Suprapubic skin (tissue), 4 donors: Measurements from ENCODE around the gene ZNRD2. TPM values are rescaled to one million over a fixed set of nuclear protein-coding genes. Genes with fewer than 3 reads are reported as not detected.
A peak's percentile ranks its signal among the peaks of the same experiment; 100 is the strongest.

Experiments used
- DNase-seq, 2 donors: peaks; one replicate each; pipeline ENCODE4 v3.0.0-alpha.2; 2019; ENCODE audit warnings: low spot score in 2 of 2
- H3K27ac ChIP-seq: fragments of 200-600 bp; sonication (generic); one replicate; pipeline ENCODE4 v1.5.1; 2019
- H3K27me3 ChIP-seq: fragments of 200-600 bp; sonication (generic); one replicate; pipeline ENCODE4 v1.5.1; 2019
- H3K36me3 ChIP-seq: fragments of 200-600 bp; sonication (generic); one replicate; pipeline ENCODE4 v1.5.1; 2019
- H3K4me1 ChIP-seq: fragments of 200-600 bp; sonication (generic); one replicate; pipeline ENCODE4 v1.5.1; 2019
- H3K4me3 ChIP-seq: fragments of 200-600 bp; sonication (generic); one replicate; pipeline ENCODE4 v1.5.1; 2019; ENCODE audit warnings: mild to moderate bottlenecking
- H3K9me3 ChIP-seq: fragments of 200-600 bp; sonication (generic); one replicate; pipeline ENCODE4 v1.5.1; 2019
- CTCF ChIP-seq, 2 donors: fragments of 200-600 bp in 1 of 2; fragments of 450-650 bp in 1 of 2; sonication (generic) in 1 of 2; IDR thresholded peaks; one replicate each; pipeline ENCODE4 v1.5.1; 2016 to 2019; ENCODE audit warnings: antibody characterized with exemption in 2 of 2, mild to moderate bottlenecking in 1 of 2, moderate library complexity in 1 of 2
- EP300 ChIP-seq: sonication (generic); formaldehyde crosslinking; IDR thresholded peaks from one replicate; pipeline ENCODE4 v1.6.1; 2017; ENCODE audit warnings: antibody characterized with exemption
- POLR2A ChIP-seq, 2 donors: fragments of 450-650 bp; IDR thresholded peaks; one replicate each; pipeline ENCODE4 v1.6.1; 2017; ENCODE audit warnings: antibody characterized with exemption in 2 of 2, mild to moderate bottlenecking in 2 of 2, moderate library complexity in 2 of 2
- POLR2AphosphoS5 ChIP-seq, 3 donors: sonication (generic); formaldehyde crosslinking; IDR thresholded peaks; one replicate each; pipeline ENCODE4 v1.6.1; 2017; ENCODE audit warnings: antibody characterized with exemption in 3 of 3
- WGBS: methylation state at CpG from one replicate; pipeline ENCODE4 v1.1.5; 2018; 5-methylcytosine and 5-hydroxymethylcytosine counted together
- total RNA-seq, 4 donors: library from RNA; depleted of rRNA; stranded (reverse); fragments of >200 nt; gene quantifications; one replicate each; pipeline ENCODE4 v1.1.0, GENCODE V29; 2016

ZNRD2 gene
- total RNA-seq, 4 donors from 2014 or later: 60.9 to 97.4 (median 77.9) TPM

- no peak for TF ChIP-seq POLR2A (IDR thresholded peaks at IDR 0.05)
- TF ChIP-seq EP300: no peak
- no peak for TF ChIP-seq POLR2AphosphoS5 (IDR thresholded peaks at IDR 0.05)
- no peak for TF ChIP-seq CTCF (IDR thresholded peaks at IDR 0.05)
- Histone ChIP-seq H3K27ac (peak overlapping the region; percentile 89), H3K4me1 (peaks cover 61% of the 10 kb centered on the region), H3K9me3 (no peaks in the 10 kb centered on the region), H3K4me3 (peak overlapping the region; percentile 94), H3K36me3 (peaks cover 30% of the 10 kb centered on the region), H3K27me3 (no peaks in the 10 kb centered on the region)
- WGBS: 40% methylated on average over 2 of the region's 8 CpGs
- no peak for DNase-seq
These were observed 7.5 kb downstream of the ZNRD2 start for GRCh38 chr11:65577756-65578109.

- peak overlapping the region; percentile 89 for H3K27ac ChIP-seq
- DNase-seq: no peak
- no peak for TF ChIP-seq POLR2A (IDR thresholded peaks at IDR 0.05)
- no peak for TF ChIP-seq POLR2AphosphoS5 (IDR thresholded peaks at IDR 0.05)
- no peak for TF ChIP-seq EP300
- no peak for TF ChIP-seq CTCF (IDR thresholded peaks at IDR 0.05)
- no peaks in the 10 kb centered on the region for H3K27me3 ChIP-seq
- H3K4me3 ChIP-seq: peak overlapping the region; percentile 94
- no peaks in the 10 kb centered on the region for H3K9me3 ChIP-seq
- WGBS: 90% methylated on average over 7 of the region's 7 CpGs
- peaks cover 30% of the 10 kb centered on the region for H3K36me3 ChIP-seq
- H3K4me1 ChIP-seq: peaks cover 57% of the 10 kb centered on the region
These were observed 7.9 kb downstream of the ZNRD2 start for GRCh38 chr11:65578134-65578533.

DNA sequence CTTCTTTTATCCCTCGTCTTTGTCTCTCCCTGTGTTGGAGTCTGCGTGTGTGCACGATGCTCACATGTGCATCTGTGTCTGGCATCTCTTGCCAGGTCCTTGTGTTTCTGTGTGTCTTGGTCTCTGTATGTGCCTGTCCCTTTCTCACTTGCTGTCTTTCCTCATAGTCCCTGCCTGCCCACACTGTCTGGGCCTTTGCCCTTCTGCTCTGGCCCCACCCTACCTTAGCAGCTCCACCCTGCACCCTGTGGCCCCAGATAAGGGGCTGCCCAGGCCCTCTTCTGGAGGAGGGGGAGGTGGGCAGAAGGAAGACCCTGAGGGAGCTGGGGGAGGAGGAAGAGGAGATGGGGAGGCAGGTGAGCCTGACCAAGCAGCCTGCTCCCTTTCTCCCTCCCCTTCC, 8.4 kb downstream of the ZNRD2 start:
- peaks cover 30% of the 10 kb centered on the region for H3K36me3 ChIP-seq

DNA sequence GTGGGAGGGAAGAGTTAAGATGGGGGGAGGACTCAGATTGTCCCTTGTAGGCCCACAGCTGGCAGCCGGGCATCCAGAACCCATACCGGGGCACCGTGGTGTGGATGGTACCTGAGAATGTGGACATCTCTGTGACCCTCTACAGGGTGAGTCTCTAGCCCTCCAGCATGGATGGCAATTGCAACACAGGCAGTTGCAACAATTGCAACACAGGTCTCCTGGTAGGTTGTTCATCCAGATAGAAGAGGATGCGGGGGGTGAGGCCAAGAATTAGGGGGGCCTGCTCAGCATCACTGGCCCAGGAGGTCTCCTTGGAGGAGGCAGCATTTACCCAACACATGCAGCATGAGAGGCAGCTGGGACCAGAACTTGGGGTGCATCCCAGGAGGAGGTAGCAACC, 9.0 kb downstream of the ZNRD2 start:
- WGBS: 97% methylated on average over 3 of the region's 4 CpGs
- Histone ChIP-seq H3K27me3 (no peaks in the 10 kb centered on the region), H3K36me3 (peaks cover 30% of the 10 kb centered on the region), H3K9me3 (no peaks in the 10 kb centered on the region), H3K27ac (no peak overlapping the region), H3K4me3 (no peak overlapping the region), H3K4me1 (peaks cover 48% of the 10 kb centered on the region)
- DNase-seq: no peak
- TF ChIP-seq POLR2A (IDR thresholded peaks at IDR 0.05) (no peak), CTCF (IDR thresholded peaks at IDR 0.05) (no peak), POLR2AphosphoS5 (IDR thresholded peaks at IDR 0.05) (no peak), EP300 (no peak)

More for the DNA sequence above, 8.4 kb downstream of the ZNRD2 start:
- H3K4me1 ChIP-seq: peaks cover 52% of the 10 kb centered on the region
- H3K4me3 ChIP-seq: no peak overlapping the region
- WGBS: 80% methylated on average over 3 of the region's 3 CpGs
- H3K27me3 ChIP-seq: no peaks in the 10 kb centered on the region
- H3K27ac ChIP-seq: no peak overlapping the region
- TF ChIP-seq POLR2AphosphoS5 (IDR thresholded peaks at IDR 0.05) (no peak), POLR2A (IDR thresholded peaks at IDR 0.05) (no peak), CTCF (IDR thresholded peaks at IDR 0.05) (no peak), EP300 (no peak)
- no peaks in the 10 kb centered on the region for H3K9me3 ChIP-seq
- DNase-seq: no peak

- Histone ChIP-seq H3K4me1 (peaks cover 44% of the 10 kb centered on the region), H3K4me3 (no peak overlapping the region), H3K9me3 (no peaks in the 10 kb centered on the region), H3K27ac (no peak overlapping the region), H3K27me3 (no peaks in the 10 kb centered on the region), H3K36me3 (peaks cover 30% of the 10 kb centered on the region)
- TF ChIP-seq EP300: no peak
- no peak for TF ChIP-seq POLR2A (IDR thresholded peaks at IDR 0.05)
- no peak for TF ChIP-seq CTCF (IDR thresholded peaks at IDR 0.05)
- TF ChIP-seq POLR2AphosphoS5 (IDR thresholded peaks at IDR 0.05): no peak
- DNase-seq: no peak
- 87% methylated on average over 13 of the region's 19 CpGs for WGBS
These were observed 9.9 kb downstream of the ZNRD2 start for GRCh38 chr11:65580031-65580692.
